ENCODE data around the gene ZBP1.

ZBP1 gene

GRCh38 chr20:57620274-57620990, at the start of gene ZBP1:
Gene ZBP1, minus strand, starts transcription at chr20:57620426. Its CDS starts 131 bp downstream, at chr20:57620295.
- FAIRE-seq, result no peak

- no peak for FAIRE-seq
Measured at GRCh38 chr20:57669632-57670031, 49.4 kb upstream of the ZBP1 start.

GRCh38 chr20:57667924-57668782, 47.9 kb upstream of the ZBP1 start:
- FAIRE-seq, result no peak

GRCh38 chr20:57667388-57667787, 47.2 kb upstream of the ZBP1 start:
- FAIRE-seq, result no peak

- FAIRE-seq, result no peak
Measured at GRCh38 chr20:57666834-57667157, 46.6 kb upstream of the ZBP1 start.

- no peak for FAIRE-seq
Measured at GRCh38 chr20:57666106-57666833, 46.0 kb upstream of the ZBP1 start.

- no peak for FAIRE-seq
Measured at GRCh38 chr20:57665589-57665971, 45.4 kb upstream of the ZBP1 start.

GRCh38 chr20:57664924-57665588, 44.8 kb upstream of the ZBP1 start:
- no peak for FAIRE-seq

GRCh38 chr20:57664476-57664875, 44.2 kb upstream of the ZBP1 start:
- no peak for FAIRE-seq

- FAIRE-seq, result no peak
Measured at GRCh38 chr20:57663681-57664451, 43.6 kb upstream of the ZBP1 start.

GRCh38 chr20:57663241-57663640, 43.0 kb upstream of the ZBP1 start:
- no peak for FAIRE-seq

- no peak for FAIRE-seq
Measured at GRCh38 chr20:57662456-57663240, 42.4 kb upstream of the ZBP1 start.

- no peak for FAIRE-seq
Measured at GRCh38 chr20:57661746-57662455, 41.7 kb upstream of the ZBP1 start.

- FAIRE-seq, result no peak
Measured at GRCh38 chr20:57660922-57661745, 40.9 kb upstream of the ZBP1 start.

- FAIRE-seq, result no peak
Measured at GRCh38 chr20:57660181-57660921, 40.1 kb upstream of the ZBP1 start.

GRCh38 chr20:57659517-57660180, 39.4 kb upstream of the ZBP1 start:
- FAIRE-seq, result no peak

GRCh38 chr20:57658833-57659516, 38.7 kb upstream of the ZBP1 start:
- no peak for FAIRE-seq

GRCh38 chr20:57658447-57658832, 38.2 kb upstream of the ZBP1 start:
- FAIRE-seq, result no peak

All from endometrium (tissue), 2 donors.